Neuronal stem cell (in vitro differentiated cells): Measurements from ENCODE around the gene OTP.
"Not testable (repeated sequence)": the region's sequence is repeated elsewhere in the genome, so short reads cannot be mapped to it uniquely, and the experiment has no call there.

Experiments
- DNase-seq: peaks from one replicate; pipeline ENCODE4 v3.0.0-alpha.2; 2013; ENCODE audit warnings: low spot score
- H2AFZ ChIP-seq: one replicate; pipeline ENCODE4 v1.6.1; 2013; ENCODE audit warnings: mild to moderate bottlenecking, low read length, inconsistent platforms
- H2AK5ac ChIP-seq: 2 replicates; pipeline ENCODE4 v1.6.1; 2013; ENCODE audit warnings: low read depth, mild to moderate bottlenecking, inconsistent platforms, low read length, moderate library complexity, mixed read lengths
- H2BK120ac ChIP-seq: 2 replicates; pipeline ENCODE4 v1.6.1; 2013; ENCODE audit warnings: low read depth, mild to moderate bottlenecking, inconsistent platforms, low read length, moderate library complexity, mixed read lengths
- H2BK12ac ChIP-seq: one replicate; pipeline ENCODE4 v1.6.1; 2013; ENCODE audit warnings: low read length, inconsistent platforms
- H2BK15ac ChIP-seq: 2 replicates; pipeline ENCODE4 v1.6.1; 2013; ENCODE audit warnings: mild to moderate bottlenecking, low read length, inconsistent platforms, mixed read lengths
- H2BK5ac ChIP-seq: one replicate; pipeline ENCODE4 v1.6.1; 2013; ENCODE audit warnings: inconsistent platforms, mild to moderate bottlenecking, low read length, moderate library complexity
- H3K14ac ChIP-seq: one replicate; pipeline ENCODE4 v1.6.1; 2013; ENCODE audit warnings: low read length, inconsistent platforms
- H3K18ac ChIP-seq: 2 replicates; pipeline ENCODE4 v1.6.1; 2013; ENCODE audit warnings: low read length, inconsistent platforms
- H3K23ac ChIP-seq: 2 replicates; pipeline ENCODE4 v1.6.1; 2013; ENCODE audit warnings: low read depth, mild to moderate bottlenecking, mixed read lengths, low read length, inconsistent platforms; ENCODE audit not compliant: poor library complexity
- H3K27ac ChIP-seq: replicated peaks from 3 replicates; pipeline ENCODE4 v1.5.1; 2013; ENCODE audit warnings: low read length, inconsistent platforms
- H3K27me3 ChIP-seq, 3 experiments: 2 replicates each; pipeline ENCODE4 v1.6.1; 2013; ENCODE audit warnings: low read length in 3 of 3, mild to moderate bottlenecking in 2 of 3, inconsistent platforms in 1 of 3, low read depth in 1 of 3, mixed read lengths in 1 of 3, moderate library complexity in 1 of 3; ENCODE audit not compliant: control insufficient read depth in 3 of 3, insufficient read depth in 3 of 3
- H3K36me3 ChIP-seq, 2 donors: replicated peaks in 1 of 2; 2 replicates each; pipeline ENCODE4 v1.6.1; 2013; ENCODE audit warnings: low read length in 2 of 2; ENCODE audit not compliant: control insufficient read depth in 2 of 2, insufficient read depth in 2 of 2
- H3K4ac ChIP-seq: 2 replicates; pipeline ENCODE4 v1.6.1; 2013; ENCODE audit warnings: inconsistent platforms, mild to moderate bottlenecking, low read length, moderate library complexity
- H3K4me1 ChIP-seq, 2 donors: 1 replicate in 1 of 2; 2 replicates in 1 of 2; pipeline ENCODE4 v1.6.1; 2013; ENCODE audit warnings: low read length in 2 of 2, low read depth in 1 of 2; ENCODE audit not compliant: control insufficient read depth in 2 of 2, insufficient read depth in 1 of 2
- H3K4me2 ChIP-seq: one replicate; pipeline ENCODE4 v1.6.1; 2013; ENCODE audit warnings: mild to moderate bottlenecking, low read length, inconsistent platforms; ENCODE audit not compliant: insufficient read depth, poor library complexity, severe bottlenecking
- H3K4me3 ChIP-seq, 2 donors: 2 replicates each; pipeline ENCODE4 v1.5.1; 2013; ENCODE audit warnings: low read length in 2 of 2, mild to moderate bottlenecking in 2 of 2, inconsistent platforms in 1 of 2, moderate library complexity in 1 of 2
- H3K79me1 ChIP-seq: one replicate; pipeline ENCODE4 v1.6.1; 2013; ENCODE audit warnings: low read depth, mild to moderate bottlenecking, inconsistent platforms, low read length, moderate library complexity
- H3K9ac ChIP-seq: one replicate; pipeline ENCODE4 v1.6.1; 2013; ENCODE audit warnings: mild to moderate bottlenecking, low read depth, low read length, inconsistent platforms; ENCODE audit not compliant: poor library complexity
- H3K9me3 ChIP-seq, 2 donors: replicated peaks in 1 of 2; 2 replicates each; pipeline versions ENCODE3 to v1.6.1; 2013; ENCODE audit warnings: low read length in 2 of 2, mild to moderate bottlenecking in 2 of 2, inconsistent platforms in 1 of 2, low read depth in 1 of 2, mixed read lengths in 1 of 2, moderate library complexity in 1 of 2; ENCODE audit not compliant: control insufficient read depth in 2 of 2, insufficient read depth in 1 of 2
- H4K8ac ChIP-seq: one replicate; pipeline ENCODE4 v1.6.1; 2013; ENCODE audit warnings: low read depth, mild to moderate bottlenecking, inconsistent platforms, low read length, moderate library complexity
- H4K91ac ChIP-seq: one replicate; pipeline ENCODE4 v1.6.1; 2013; ENCODE audit warnings: low read length, low read depth, mild to moderate bottlenecking, inconsistent platforms; ENCODE audit not compliant: poor library complexity
- WGBS, 2 donors: extraction: QIAGEN DNeasy Blood & Tissue Kit; methylation state at CpG; one replicate each; pipeline ENCODE4 v1.1.7; 2013; ENCODE audit warnings: missing lambda C conversion rate in 2 of 2, mixed read lengths in 1 of 2; ENCODE audit not compliant: insufficient read length in 2 of 2, insufficient replicate concordance in 1 of 2; ENCODE audit errors: extremely low coverage in 2 of 2; 5-methylcytosine and 5-hydroxymethylcytosine counted together

OTP gene

GRCh38 chr5:77620405-77620804 lies 18.1 kb downstream of the OTP start:
- Histone ChIP-seq H3K27me3 (peaks cover 0 to 62% (median 5%) of the 10 kb centered on the region in 3 experiments), H3K18ac (no peak overlapping the region), H3K9ac (no peak overlapping the region), H2BK15ac (no peak overlapping the region), H3K36me3 (no peaks in the 10 kb centered on the region), H2AFZ (no peak overlapping the region), H4K8ac (no peak overlapping the region), H3K4me2 (no peak overlapping the region), H3K4me3 (no peak overlapping the region), H2AK5ac (no peak overlapping the region), H3K79me1 (no peaks in the 10 kb centered on the region), H3K14ac (no peak overlapping the region), H2BK120ac (no peak overlapping the region), H3K4me1 (no peaks in the 10 kb centered on the region), H3K9me3 (no peaks in the 10 kb centered on the region), H3K4ac (no peak overlapping the region), H3K23ac (no peak overlapping the region), H2BK12ac (no peak overlapping the region), H3K27ac (no peak overlapping the region), H4K91ac (no peak overlapping the region), H2BK5ac (no peak overlapping the region)
- WGBS, 2 donors: no CpG with 5 or more reads among the region's 4 CpGs
- DNase-seq: no peak

- H2AK5ac ChIP-seq: no peak overlapping the region
- no peak overlapping the region for H4K91ac ChIP-seq
- DNase-seq: no peak
- H3K79me1 ChIP-seq: no peaks in the 10 kb centered on the region
- no peak overlapping the region for H2BK5ac ChIP-seq
- no peak overlapping the region for H3K4me3 ChIP-seq
- H3K4me1 ChIP-seq: no peaks in the 10 kb centered on the region
- no peak overlapping the region for H3K14ac ChIP-seq
- H3K4me2 ChIP-seq: no peak overlapping the region
- no peak overlapping the region for H2BK12ac ChIP-seq
- H2BK120ac ChIP-seq: no peak overlapping the region
- no peak overlapping the region for H4K8ac ChIP-seq
- H3K18ac ChIP-seq: no peak overlapping the region
- H3K27me3 ChIP-seq: peaks cover 0 to 28% (median 0%) of the 10 kb centered on the region in 3 experiments
- H3K4ac ChIP-seq: no peak overlapping the region
- WGBS, 2 donors: no CpG with 5 or more reads among the region's 2 CpGs
- H2AFZ ChIP-seq: no peak overlapping the region
- H2BK15ac ChIP-seq: no peak overlapping the region
- no peaks in the 10 kb centered on the region for H3K9me3 ChIP-seq
- H3K36me3 ChIP-seq: no peaks in the 10 kb centered on the region
- no peak overlapping the region for H3K9ac ChIP-seq
- H3K23ac ChIP-seq: no peak overlapping the region
- no peak overlapping the region for H3K27ac ChIP-seq
Measured at GRCh38 chr5:77616920-77617319, 21.6 kb downstream of the OTP start.

DNA sequence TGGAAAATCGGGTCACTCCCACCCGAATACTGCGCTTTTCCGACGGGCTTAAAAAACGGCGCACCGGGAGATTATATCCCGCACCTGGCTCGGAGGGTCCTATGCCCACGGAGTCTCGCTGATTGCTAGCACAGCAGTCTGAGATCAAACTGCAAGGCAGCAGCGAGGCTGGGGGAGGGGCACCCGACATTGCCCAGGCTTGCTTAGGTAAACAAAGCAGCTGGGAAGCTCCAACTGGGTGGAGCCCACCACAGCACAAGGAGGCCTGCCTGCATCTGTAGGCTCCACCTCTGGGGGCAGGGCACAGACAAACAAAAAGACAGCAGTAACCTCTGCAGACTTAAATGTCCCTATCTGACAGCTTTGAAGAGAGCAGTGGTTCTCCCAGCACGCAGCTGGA lies 29.6 kb downstream of the OTP start:
- not testable (repeated sequence) for DNase-seq, H3K18ac ChIP-seq, H3K4ac ChIP-seq, H2AFZ ChIP-seq, H2BK5ac ChIP-seq, H2BK120ac ChIP-seq, H3K4me3 ChIP-seq, H2BK15ac ChIP-seq, H3K79me1 ChIP-seq, H3K9ac ChIP-seq, H3K36me3 ChIP-seq, H2BK12ac ChIP-seq, H3K9me3 ChIP-seq, H3K4me1 ChIP-seq, H2AK5ac ChIP-seq, H3K4me2 ChIP-seq, H3K14ac ChIP-seq, H3K23ac ChIP-seq, H4K8ac ChIP-seq, H3K27me3 ChIP-seq, H3K27ac ChIP-seq, H4K91ac ChIP-seq
- no CpG with 5 or more reads among the region's 15 CpGs for WGBS, 2 donors

- WGBS, 2 donors: no CpG with 5 or more reads among the region's 1 CpG
- H3K79me1 ChIP-seq: no peaks in the 10 kb centered on the region
Measured at GRCh38 chr5:77607324-77607723, 31.2 kb downstream of the OTP start.

More at GRCh38 chr5:77607324-77607723, 31.2 kb downstream of the OTP start:
- H2BK120ac ChIP-seq: no peak overlapping the region
- H2BK12ac ChIP-seq: no peak overlapping the region
- H2AFZ ChIP-seq: no peak overlapping the region
- H3K23ac ChIP-seq: no peak overlapping the region
- H4K8ac ChIP-seq: no peak overlapping the region
- no peak overlapping the region for H3K14ac ChIP-seq
- H2BK5ac ChIP-seq: no peak overlapping the region
- H3K4me3 ChIP-seq: no peak overlapping the region
- H3K4me2 ChIP-seq: no peak overlapping the region
- H3K4me1 ChIP-seq: no peaks in the 10 kb centered on the region
- no peaks in the 10 kb centered on the region for H3K9me3 ChIP-seq
- no peak overlapping the region for H3K4ac ChIP-seq
- no peak overlapping the region for H2BK15ac ChIP-seq
- H3K27ac ChIP-seq: no peak overlapping the region
- H3K9ac ChIP-seq: no peak overlapping the region
- H3K18ac ChIP-seq: no peak overlapping the region
- no peaks in the 10 kb centered on the region for H3K36me3 ChIP-seq
- DNase-seq: no peak
- no peak overlapping the region for H4K91ac ChIP-seq
- peaks cover 0 to 6% (median 0%) of the 10 kb centered on the region in 3 experiments for H3K27me3 ChIP-seq
- no peak overlapping the region for H2AK5ac ChIP-seq
